ENCODE data around the gene JOSD2.
A peak's percentile ranks its signal among the peaks of the same experiment; 100 is the strongest.

Gene JOSD2

GRCh38 chr19:50461066-50461875 is 49.7 kb downstream of the JOSD2 start:
- no peak overlapping the region for H3K4me3 ChIP-seq (ENCODE audit: low read depth, low read length)
- H3K27me3 ChIP-seq (replicated peaks): peaks cover 3% of the 10 kb centered on the region
- TF ChIP-seq CTCF (IDR thresholded peaks at IDR 0.05; ENCODE audit: low read depth, low read length, missing control alignments): peak; percentile 88
- H3K27ac ChIP-seq: no peak overlapping the region
- in situ Hi-C loops (cut with HindIII; ENCODE audit: low pct_ligation_motif_present, low sequenced_read_pairs): no loop called here
- no peaks in the 10 kb centered on the region for H3K36me3 ChIP-seq (replicated peaks)
- peak; percentile 64 for DNase-seq

GRCh38 chr19:50460161-50460765 is 50.7 kb downstream of the JOSD2 start:
- Histone ChIP-seq H3K27ac (no peak overlapping the region), H3K4me3 (ENCODE audit: low read depth, low read length) (no peak overlapping the region), H3K27me3 (replicated peaks) (peaks cover 3% of the 10 kb centered on the region), H3K36me3 (replicated peaks) (no peaks in the 10 kb centered on the region)
- in situ Hi-C loops (cut with HindIII; ENCODE audit: low pct_ligation_motif_present, low sequenced_read_pairs): no loop called here
- peak; percentile 19 for DNase-seq
- TF ChIP-seq CTCF (IDR thresholded peaks at IDR 0.05; ENCODE audit: low read depth, low read length, missing control alignments): peak; percentile 10

GRCh38 chr19:50459638-50460037 is 51.4 kb downstream of the JOSD2 start:
- no peak for TF ChIP-seq CTCF (IDR thresholded peaks at IDR 0.05; ENCODE audit: low read depth, low read length, missing control alignments)
- no peak for DNase-seq
- Histone ChIP-seq H3K27me3 (replicated peaks) (peaks cover 3% of the 10 kb centered on the region), H3K36me3 (replicated peaks) (no peaks in the 10 kb centered on the region), H3K27ac (no peak overlapping the region), H3K4me3 (ENCODE audit: low read depth, low read length) (no peak overlapping the region)
- in situ Hi-C loops (cut with HindIII; ENCODE audit: low pct_ligation_motif_present, low sequenced_read_pairs): no loop called here

- in situ Hi-C loops (cut with HindIII; ENCODE audit: low pct_ligation_motif_present, low sequenced_read_pairs): no loop called here
- Histone ChIP-seq H3K4me3 (ENCODE audit: low read depth, low read length) (no peak overlapping the region), H3K27me3 (replicated peaks) (peaks cover 3% of the 10 kb centered on the region), H3K27ac (no peak overlapping the region), H3K36me3 (replicated peaks) (no peaks in the 10 kb centered on the region)
- no peak for DNase-seq
- no peak for TF ChIP-seq CTCF (IDR thresholded peaks at IDR 0.05; ENCODE audit: low read depth, low read length, missing control alignments)
These were observed 51.9 kb downstream of the JOSD2 start for GRCh38 chr19:50459067-50459456.

GRCh38 chr19:50458396-50459066 is 52.5 kb downstream of the JOSD2 start:
- no peaks in the 10 kb centered on the region for H3K36me3 ChIP-seq (replicated peaks)
- TF ChIP-seq CTCF (IDR thresholded peaks at IDR 0.05; ENCODE audit: low read depth, low read length, missing control alignments): no peak
- peaks cover 3% of the 10 kb centered on the region for H3K27me3 ChIP-seq (replicated peaks)
- DNase-seq: no peak
- no peak overlapping the region for H3K4me3 ChIP-seq (ENCODE audit: low read depth, low read length)
- no peak overlapping the region for H3K27ac ChIP-seq
- in situ Hi-C loops (cut with HindIII; ENCODE audit: low pct_ligation_motif_present, low sequenced_read_pairs): no loop called here

Data from brain microvascular endothelial cell (primary cell).